Neural progenitor cell (in vitro differentiated cells): ENCODE results near the gene GOLGA1.

ENCODE experiments used
- EZH2phosphoT487 ChIP-seq: fragments of 200-600 bp; sonication (generic); IDR thresholded peaks from 2 replicates; pipeline ENCODE4 v1.6.1; 2017; ENCODE audit warnings: antibody characterized with exemption
- TF ChIP-seq, protein P1 (sequence below): fragments of 200-600 bp; sonication (generic); IDR thresholded peaks from 2 replicates; pipeline ENCODE4 v1.5.1; 2017; ENCODE audit warnings: antibody characterized with exemption, mild to moderate bottlenecking

DNA sequence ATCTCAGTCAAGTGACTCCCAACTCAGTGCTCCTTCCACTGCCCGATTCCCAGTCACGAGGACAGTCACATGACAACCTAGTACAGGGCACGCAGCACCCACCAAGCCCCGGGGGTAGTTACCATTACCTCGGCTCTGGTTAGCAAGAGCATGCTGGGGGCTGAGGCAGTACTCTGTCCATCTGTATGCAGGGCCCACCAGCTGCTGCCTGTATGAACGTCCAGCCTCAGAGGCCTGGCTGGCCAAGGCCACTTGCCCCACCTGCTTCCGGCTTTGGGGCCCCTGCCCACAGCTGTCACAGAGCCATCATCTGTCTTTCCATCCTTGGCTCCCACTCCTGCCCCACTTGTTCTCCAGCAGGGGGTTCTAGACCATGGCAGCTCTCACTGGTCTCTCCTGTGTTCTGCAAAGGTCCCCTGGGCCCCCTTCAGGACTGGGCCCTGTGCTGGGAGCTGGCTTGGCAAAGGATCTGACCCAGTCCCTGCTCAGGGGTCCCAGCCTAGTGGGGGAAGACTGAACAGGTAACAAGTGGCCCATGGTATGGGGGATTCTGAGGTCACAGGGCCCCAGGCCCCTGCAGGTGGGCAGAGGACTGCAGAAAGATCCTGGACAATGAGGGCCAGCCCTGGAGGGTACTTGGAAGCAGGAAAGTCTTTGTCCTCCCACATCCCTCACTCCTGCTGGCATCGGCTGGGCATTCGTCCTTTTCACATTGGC is 82.4 kb downstream of the GOLGA1 start:
- TF ChIP-seq, protein P1, sequence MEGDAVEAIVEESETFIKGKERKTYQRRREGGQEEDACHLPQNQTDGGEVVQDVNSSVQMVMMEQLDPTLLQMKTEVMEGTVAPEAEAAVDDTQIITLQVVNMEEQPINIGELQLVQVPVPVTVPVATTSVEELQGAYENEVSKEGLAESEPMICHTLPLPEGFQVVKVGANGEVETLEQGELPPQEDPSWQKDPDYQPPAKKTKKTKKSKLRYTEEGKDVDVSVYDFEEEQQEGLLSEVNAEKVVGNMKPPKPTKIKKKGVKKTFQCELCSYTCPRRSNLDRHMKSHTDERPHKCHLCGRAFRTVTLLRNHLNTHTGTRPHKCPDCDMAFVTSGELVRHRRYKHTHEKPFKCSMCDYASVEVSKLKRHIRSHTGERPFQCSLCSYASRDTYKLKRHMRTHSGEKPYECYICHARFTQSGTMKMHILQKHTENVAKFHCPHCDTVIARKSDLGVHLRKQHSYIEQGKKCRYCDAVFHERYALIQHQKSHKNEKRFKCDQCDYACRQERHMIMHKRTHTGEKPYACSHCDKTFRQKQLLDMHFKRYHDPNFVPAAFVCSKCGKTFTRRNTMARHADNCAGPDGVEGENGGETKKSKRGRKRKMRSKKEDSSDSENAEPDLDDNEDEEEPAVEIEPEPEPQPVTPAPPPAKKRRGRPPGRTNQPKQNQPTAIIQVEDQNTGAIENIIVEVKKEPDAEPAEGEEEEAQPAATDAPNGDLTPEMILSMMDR, result no peak
- TF ChIP-seq EZH2phosphoT487, result no peak
